ENCODE data around the gene OR1F1.
"Not testable (repeated sequence)": the region's sequence is repeated elsewhere in the genome, so short reads cannot be mapped to it uniquely, and the experiment has no call there.

OR1F1 gene

GRCh38 chr16:3158026-3158509, 29.9 kb upstream of the OR1F1 start:
- H3K9ac ChIP-seq (ENCODE audit: low read depth, low read length) = peak overlapping the region; percentile 49
- H3K9me3 ChIP-seq (ENCODE audit: control insufficient read depth, insufficient read depth, low read length) = no peaks in the 10 kb centered on the region
- no peaks in the 10 kb centered on the region for H3K4me1 ChIP-seq (ENCODE audit: insufficient read depth, low read length)

GRCh38 chr16:3158510-3159314, 29.3 kb upstream of the OR1F1 start:
- Histone ChIP-seq H3K4me1 (ENCODE audit: insufficient read depth, low read length) (no peaks in the 10 kb centered on the region), H3K36me3 (ENCODE audit: insufficient read depth, low read length) (no peaks in the 10 kb centered on the region), H3K9ac (ENCODE audit: low read depth, low read length) (peak overlapping the region; percentile 49), H3K9me3 (ENCODE audit: control insufficient read depth, insufficient read depth, low read length) (no peaks in the 10 kb centered on the region)

More at GRCh38 chr16:3158026-3158509, 29.9 kb upstream of the OR1F1 start:
- H3K36me3 ChIP-seq (ENCODE audit: insufficient read depth, low read length) = no peaks in the 10 kb centered on the region

GRCh38 chr16:3161235-3162018, 26.6 kb upstream of the OR1F1 start:
- Histone ChIP-seq H3K36me3 (ENCODE audit: insufficient read depth, low read length) (no peaks in the 10 kb centered on the region), H3K9ac (ENCODE audit: low read depth, low read length) (peak overlapping the region; percentile 42; the same call in 1 of the 2 replicates), H3K9me3 (ENCODE audit: control insufficient read depth, insufficient read depth, low read length) (no peaks in the 10 kb centered on the region), H3K4me1 (ENCODE audit: insufficient read depth, low read length) (no peaks in the 10 kb centered on the region)

- Histone ChIP-seq H3K9me3 (ENCODE audit: control insufficient read depth, insufficient read depth, low read length) (no peaks in the 10 kb centered on the region), H3K9ac (ENCODE audit: low read depth, low read length) (no peak overlapping the region), H3K4me1 (ENCODE audit: insufficient read depth, low read length) (no peaks in the 10 kb centered on the region), H3K36me3 (ENCODE audit: insufficient read depth, low read length) (no peaks in the 10 kb centered on the region)
Observed at GRCh38 chr16:3164121-3164991, 23.6 kb upstream of the OR1F1 start.

GRCh38 chr16:3165111-3165822, 22.7 kb upstream of the OR1F1 start:
- Histone ChIP-seq H3K9me3 (ENCODE audit: control insufficient read depth, insufficient read depth, low read length) (no peaks in the 10 kb centered on the region), H3K9ac (ENCODE audit: low read depth, low read length) (no peak overlapping the region)

GRCh38 chr16:3166505-3166886, 21.5 kb upstream of the OR1F1 start:
- no peaks in the 10 kb centered on the region for H3K9me3 ChIP-seq (ENCODE audit: control insufficient read depth, insufficient read depth, low read length)
- H3K36me3 ChIP-seq (ENCODE audit: insufficient read depth, low read length) = no peaks in the 10 kb centered on the region
- no peak overlapping the region for H3K9ac ChIP-seq (ENCODE audit: low read depth, low read length)
- no peaks in the 10 kb centered on the region for H3K4me1 ChIP-seq (ENCODE audit: insufficient read depth, low read length)

More at GRCh38 chr16:3165111-3165822, 22.7 kb upstream of the OR1F1 start:
- H3K4me1 ChIP-seq (ENCODE audit: insufficient read depth, low read length) = no peaks in the 10 kb centered on the region
- no peaks in the 10 kb centered on the region for H3K36me3 ChIP-seq (ENCODE audit: insufficient read depth, low read length)

- H3K9ac ChIP-seq (ENCODE audit: low read depth, low read length); H3K9me3 ChIP-seq (ENCODE audit: control insufficient read depth, insufficient read depth, low read length); H3K4me1 ChIP-seq (ENCODE audit: insufficient read depth, low read length); H3K36me3 ChIP-seq (ENCODE audit: insufficient read depth, low read length): not testable (repeated sequence)
Observed at GRCh38 chr16:3168729-3169128, 19.3 kb upstream of the OR1F1 start.

GRCh38 chr16:3170440-3171180, 17.4 kb upstream of the OR1F1 start:
- Histone ChIP-seq H3K9ac (ENCODE audit: low read depth, low read length) (peak overlapping the region; percentile 49), H3K4me1 (ENCODE audit: insufficient read depth, low read length) (no peaks in the 10 kb centered on the region), H3K36me3 (ENCODE audit: insufficient read depth, low read length) (no peaks in the 10 kb centered on the region), H3K9me3 (ENCODE audit: control insufficient read depth, insufficient read depth, low read length) (no peaks in the 10 kb centered on the region)

GRCh38 chr16:3171181-3171854, 16.7 kb upstream of the OR1F1 start:
- H3K9me3 ChIP-seq (ENCODE audit: control insufficient read depth, insufficient read depth, low read length) = no peaks in the 10 kb centered on the region
- no peaks in the 10 kb centered on the region for H3K4me1 ChIP-seq (ENCODE audit: insufficient read depth, low read length)
- peak overlapping the region; percentile 49 for H3K9ac ChIP-seq (ENCODE audit: low read depth, low read length)
- no peaks in the 10 kb centered on the region for H3K36me3 ChIP-seq (ENCODE audit: insufficient read depth, low read length)

- Histone ChIP-seq H3K9ac (ENCODE audit: low read depth, low read length) (peak overlapping the region; percentile 49), H3K4me1 (ENCODE audit: insufficient read depth, low read length) (no peaks in the 10 kb centered on the region), H3K36me3 (ENCODE audit: insufficient read depth, low read length) (no peaks in the 10 kb centered on the region), H3K9me3 (ENCODE audit: control insufficient read depth, insufficient read depth, low read length) (no peaks in the 10 kb centered on the region)
Observed at GRCh38 chr16:3171855-3172593, 16.0 kb upstream of the OR1F1 start.

GRCh38 chr16:3173892-3174617, 13.9 kb upstream of the OR1F1 start:
- H3K36me3 ChIP-seq (ENCODE audit: insufficient read depth, low read length) = no peaks in the 10 kb centered on the region
- no peaks in the 10 kb centered on the region for H3K9me3 ChIP-seq (ENCODE audit: control insufficient read depth, insufficient read depth, low read length)
- peak overlapping the region; percentile 62; the same call in 1 of the 2 replicates for H3K9ac ChIP-seq (ENCODE audit: low read depth, low read length)
- H3K4me1 ChIP-seq (ENCODE audit: insufficient read depth, low read length) = no peaks in the 10 kb centered on the region

Measured in ES-I3 (cell line).